OCI-LY3 (cell line): Measurements from ENCODE around the gene NUP85.

ENCODE experiments used
- EZH2phosphoT487 ChIP-seq: fragments of 200-600 bp; shearing (Covaris generic); IDR thresholded peaks from 2 replicates; pipeline ENCODE4 v1.6.1; 2018; ENCODE audit warnings: antibody characterized with exemption, mixed run types, low read depth
- TF ChIP-seq, protein P1 (sequence below): fragments of 200-600, 300-600 bp; sonication (generic); IDR thresholded peaks from 2 replicates; pipeline ENCODE4 v1.5.1; 2014; ENCODE audit warnings: antibody characterized with exemption, low read length, low read depth

- TF ChIP-seq, protein P1, sequence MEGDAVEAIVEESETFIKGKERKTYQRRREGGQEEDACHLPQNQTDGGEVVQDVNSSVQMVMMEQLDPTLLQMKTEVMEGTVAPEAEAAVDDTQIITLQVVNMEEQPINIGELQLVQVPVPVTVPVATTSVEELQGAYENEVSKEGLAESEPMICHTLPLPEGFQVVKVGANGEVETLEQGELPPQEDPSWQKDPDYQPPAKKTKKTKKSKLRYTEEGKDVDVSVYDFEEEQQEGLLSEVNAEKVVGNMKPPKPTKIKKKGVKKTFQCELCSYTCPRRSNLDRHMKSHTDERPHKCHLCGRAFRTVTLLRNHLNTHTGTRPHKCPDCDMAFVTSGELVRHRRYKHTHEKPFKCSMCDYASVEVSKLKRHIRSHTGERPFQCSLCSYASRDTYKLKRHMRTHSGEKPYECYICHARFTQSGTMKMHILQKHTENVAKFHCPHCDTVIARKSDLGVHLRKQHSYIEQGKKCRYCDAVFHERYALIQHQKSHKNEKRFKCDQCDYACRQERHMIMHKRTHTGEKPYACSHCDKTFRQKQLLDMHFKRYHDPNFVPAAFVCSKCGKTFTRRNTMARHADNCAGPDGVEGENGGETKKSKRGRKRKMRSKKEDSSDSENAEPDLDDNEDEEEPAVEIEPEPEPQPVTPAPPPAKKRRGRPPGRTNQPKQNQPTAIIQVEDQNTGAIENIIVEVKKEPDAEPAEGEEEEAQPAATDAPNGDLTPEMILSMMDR = no peak
- no peak for TF ChIP-seq EZH2phosphoT487
Observed at GRCh38 chr17:75238020-75238580, 32.6 kb downstream of the NUP85 start.
